Measurements from ENCODE around the gene SLC35E4. TPM values are rescaled to one million over a fixed set of nuclear protein-coding genes. Genes with fewer than 3 reads are reported as not detected.

SLC35E4 gene
- polyA plus RNA-seq, 1 of the 3 experiments (the other 2 are of a cell fraction) = 2.8 TPM

DNA sequence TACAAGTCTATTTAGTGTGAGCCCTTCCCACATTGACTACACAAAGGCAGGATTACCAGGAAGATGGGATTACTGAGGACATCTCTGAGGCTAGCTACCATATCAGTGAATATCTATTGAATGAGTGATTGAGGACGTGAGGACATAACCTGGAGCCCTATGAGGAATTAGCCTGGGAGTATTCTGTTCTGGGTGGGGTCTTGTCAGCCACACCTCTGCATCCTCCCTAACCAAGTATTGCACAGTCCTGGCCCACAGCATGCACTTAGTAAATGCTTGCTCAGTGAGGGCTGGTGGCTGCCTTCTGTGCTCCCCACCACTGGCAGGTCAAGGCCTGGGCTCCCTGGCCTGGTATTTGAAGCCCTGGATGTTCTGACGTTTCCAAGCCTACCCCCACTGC, 17.3 kb downstream of the SLC35E4 start:
- Histone ChIP-seq H3K9ac (no peak overlapping the region), H3F3A (replicated peaks; ENCODE audit: insufficient read depth) (peaks cover 8% of the 10 kb centered on the region), H3K27me3 (ENCODE audit: insufficient read depth) (no peaks in the 10 kb centered on the region), H3K4me2 (no peak overlapping the region), H4K20me1 (ENCODE audit: insufficient read depth) (no peaks in the 10 kb centered on the region), H2AFZ (ENCODE audit: low read depth) (no peak overlapping the region), H3K27ac (ENCODE audit: low read depth in 2 of 2, low read length in 1 of 2) (no peak overlapping the region), H3K79me2 (ENCODE audit: insufficient read depth) (peaks cover 8% of the 10 kb centered on the region; the same call in 1 of the 2 replicates), H3K4me3 (ENCODE audit: low read depth in 2 of 2, low read length in 1 of 2) (no peak overlapping the region), H3K9me3 (no peaks in the 10 kb centered on the region), H3K36me3 (replicated peaks in 1 of 2; ENCODE audit: control insufficient read depth in 1 of 2, insufficient read depth in 2 of 2, low read length in 1 of 2) (no peaks in the 10 kb centered on the region), H3K9me2 (no peaks in the 10 kb centered on the region), H3K4me1 (ENCODE audit: control insufficient read depth in 1 of 2, insufficient read depth in 2 of 2, low read depth in 1 of 2, low read length in 1 of 2) (peaks cover 3 to 5% of the 10 kb centered on the region in 2 experiments; a peak in 1 of 4 replicates)
- ChIA-PET CTCF (no interaction called here), POLR2A (interaction anchor here (1.6 kb wide), 1 partner anchor 15 kb away, joined by 4 read pairs; the partner anchor contains the start of gene DUSP18)
- DNase-seq = no peak
- 86% methylated on average over 2 of the region's 2 CpGs for WGBS (ENCODE audit: low lambda C conversion rate)
- TF ChIP-seq, protein P1, sequence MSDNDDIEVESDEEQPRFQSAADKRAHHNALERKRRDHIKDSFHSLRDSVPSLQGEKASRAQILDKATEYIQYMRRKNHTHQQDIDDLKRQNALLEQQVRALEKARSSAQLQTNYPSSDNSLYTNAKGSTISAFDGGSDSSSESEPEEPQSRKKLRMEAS (IDR thresholded peaks at IDR 0.05; ENCODE audit: low read depth) = no peak
- TF ChIP-seq SMC3 (IDR thresholded peaks at IDR 0.05; ENCODE audit: low read depth, low read length) = no peak
- TF ChIP-seq, protein P2, sequence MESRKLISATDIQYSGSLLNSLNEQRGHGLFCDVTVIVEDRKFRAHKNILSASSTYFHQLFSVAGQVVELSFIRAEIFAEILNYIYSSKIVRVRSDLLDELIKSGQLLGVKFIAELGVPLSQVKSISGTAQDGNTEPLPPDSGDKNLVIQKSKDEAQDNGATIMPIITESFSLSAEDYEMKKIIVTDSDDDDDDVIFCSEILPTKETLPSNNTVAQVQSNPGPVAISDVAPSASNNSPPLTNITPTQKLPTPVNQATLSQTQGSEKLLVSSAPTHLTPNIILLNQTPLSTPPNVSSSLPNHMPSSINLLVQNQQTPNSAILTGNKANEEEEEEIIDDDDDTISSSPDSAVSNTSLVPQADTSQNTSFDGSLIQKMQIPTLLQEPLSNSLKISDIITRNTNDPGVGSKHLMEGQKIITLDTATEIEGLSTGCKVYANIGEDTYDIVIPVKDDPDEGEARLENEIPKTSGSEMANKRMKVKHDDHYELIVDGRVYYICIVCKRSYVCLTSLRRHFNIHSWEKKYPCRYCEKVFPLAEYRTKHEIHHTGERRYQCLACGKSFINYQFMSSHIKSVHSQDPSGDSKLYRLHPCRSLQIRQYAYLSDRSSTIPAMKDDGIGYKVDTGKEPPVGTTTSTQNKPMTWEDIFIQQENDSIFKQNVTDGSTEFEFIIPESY (IDR thresholded peaks at IDR 0.05; ENCODE audit: borderline replicate concordance, low read depth) = no peak
- TF ChIP-seq, protein P3, sequence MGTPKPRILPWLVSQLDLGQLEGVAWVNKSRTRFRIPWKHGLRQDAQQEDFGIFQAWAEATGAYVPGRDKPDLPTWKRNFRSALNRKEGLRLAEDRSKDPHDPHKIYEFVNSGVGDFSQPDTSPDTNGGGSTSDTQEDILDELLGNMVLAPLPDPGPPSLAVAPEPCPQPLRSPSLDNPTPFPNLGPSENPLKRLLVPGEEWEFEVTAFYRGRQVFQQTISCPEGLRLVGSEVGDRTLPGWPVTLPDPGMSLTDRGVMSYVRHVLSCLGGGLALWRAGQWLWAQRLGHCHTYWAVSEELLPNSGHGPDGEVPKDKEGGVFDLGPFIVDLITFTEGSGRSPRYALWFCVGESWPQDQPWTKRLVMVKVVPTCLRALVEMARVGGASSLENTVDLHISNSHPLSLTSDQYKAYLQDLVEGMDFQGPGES (IDR thresholded peaks at IDR 0.05; ENCODE audit: low read depth, low read length) = no peak
- no peak for TF ChIP-seq FOSL2 (IDR thresholded peaks at IDR 0.05; ENCODE audit: borderline replicate concordance, low read depth)
- TF ChIP-seq NFIC (IDR thresholded peaks at IDR 0.05; ENCODE audit: borderline replicate concordance) = no peak
- TF ChIP-seq MXI1 (IDR thresholded peaks at IDR 0.05; ENCODE audit: low read depth, low read length) = no peak
- TF ChIP-seq GABPA (IDR thresholded peaks at IDR 0.05; ENCODE audit: low read depth) = no peak
- TF ChIP-seq CHD2 (IDR thresholded peaks at IDR 0.05; ENCODE audit: low read length, partially characterized antibody) = no peak
- TF ChIP-seq SIN3A (IDR thresholded peaks at IDR 0.05; ENCODE audit: borderline replicate concordance, low read depth, low read length) = no peak
- TF ChIP-seq REST (IDR thresholded peaks at IDR 0.05; ENCODE audit: low read depth, low read length) = no peak
- TF ChIP-seq, protein P4, sequence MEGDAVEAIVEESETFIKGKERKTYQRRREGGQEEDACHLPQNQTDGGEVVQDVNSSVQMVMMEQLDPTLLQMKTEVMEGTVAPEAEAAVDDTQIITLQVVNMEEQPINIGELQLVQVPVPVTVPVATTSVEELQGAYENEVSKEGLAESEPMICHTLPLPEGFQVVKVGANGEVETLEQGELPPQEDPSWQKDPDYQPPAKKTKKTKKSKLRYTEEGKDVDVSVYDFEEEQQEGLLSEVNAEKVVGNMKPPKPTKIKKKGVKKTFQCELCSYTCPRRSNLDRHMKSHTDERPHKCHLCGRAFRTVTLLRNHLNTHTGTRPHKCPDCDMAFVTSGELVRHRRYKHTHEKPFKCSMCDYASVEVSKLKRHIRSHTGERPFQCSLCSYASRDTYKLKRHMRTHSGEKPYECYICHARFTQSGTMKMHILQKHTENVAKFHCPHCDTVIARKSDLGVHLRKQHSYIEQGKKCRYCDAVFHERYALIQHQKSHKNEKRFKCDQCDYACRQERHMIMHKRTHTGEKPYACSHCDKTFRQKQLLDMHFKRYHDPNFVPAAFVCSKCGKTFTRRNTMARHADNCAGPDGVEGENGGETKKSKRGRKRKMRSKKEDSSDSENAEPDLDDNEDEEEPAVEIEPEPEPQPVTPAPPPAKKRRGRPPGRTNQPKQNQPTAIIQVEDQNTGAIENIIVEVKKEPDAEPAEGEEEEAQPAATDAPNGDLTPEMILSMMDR (IDR thresholded peaks at IDR 0.05) = no peak
- no peak for TF ChIP-seq JUND (IDR thresholded peaks at IDR 0.05)
- no peak for TF ChIP-seq RXRA (IDR thresholded peaks at IDR 0.05; ENCODE audit: borderline replicate concordance, low read depth)
- TF ChIP-seq PBX3 (IDR thresholded peaks at IDR 0.05) = no peak
- no peak for TF ChIP-seq ELF1 (IDR thresholded peaks at IDR 0.05)
- TF ChIP-seq RFX5 (IDR thresholded peaks at IDR 0.05; ENCODE audit: low read length) = no peak
- TF ChIP-seq TAF1 (IDR thresholded peaks at IDR 0.05; ENCODE audit: borderline replicate concordance, low read depth, low read length) = no peak
- TF ChIP-seq USF2 (IDR thresholded peaks at IDR 0.05; ENCODE audit: borderline replicate concordance, low read depth, low read length) = no peak
- TF ChIP-seq YY1 (IDR thresholded peaks at IDR 0.05; ENCODE audit: low read depth) = no peak
